Frontal cortex (tissue), 4 donors: ENCODE results near the gene FAM47E. TPM values are rescaled to one million over a fixed set of nuclear protein-coding genes. Genes with fewer than 3 reads are reported as not detected.
"Not testable (repeated sequence)": the region's sequence is repeated elsewhere in the genome, so short reads cannot be mapped to it uniquely, and the experiment has no call there.

Source experiments
- DNase-seq, 2 donors: peaks; one replicate each; pipeline ENCODE4 v3.0.0; 2012; ENCODE audit warnings: low spot score in 2 of 2
- FAIRE-seq: peaks from 2 replicates; lab custom pipeline; 2012; peaks lifted over from hg19 to GRCh38; lab: Jason Lieb, UNC
- total RNA-seq: library from RNA; depleted of rRNA; stranded (reverse); fragments of >200 nt; gene quantifications from one replicate; pipeline ENCODE4 v1.2.3, GENCODE V29; 2014
- donor health status: control.
- donor health status: control.
- donor health status: control.

The FAM47E gene
- total RNA-seq, 1 donor from 2014 or later = 4.1 TPM

- FAIRE-seq = no peak
- no peak for DNase-seq
These were observed 32.0 kb upstream of the FAM47E start for GRCh38 chr4:76219299-76220055.

DNA sequence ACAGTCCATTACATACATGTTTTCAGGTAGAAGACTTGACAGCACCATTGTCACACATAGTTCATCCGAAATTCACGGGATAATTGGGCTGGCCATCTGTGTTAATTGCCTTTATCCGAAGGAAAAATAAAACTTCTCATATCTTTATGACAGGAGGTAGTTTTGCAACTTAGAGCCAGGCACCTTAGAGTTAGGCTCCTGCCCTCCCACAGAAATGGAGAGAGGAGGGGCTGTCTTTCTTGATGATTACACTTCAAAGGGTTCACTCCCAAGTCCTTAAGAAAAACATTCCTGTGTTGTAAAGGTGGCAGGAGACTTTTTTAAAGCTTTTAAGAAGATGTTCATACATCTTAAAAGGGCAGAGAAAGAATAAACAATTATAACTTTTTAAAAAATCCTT, 27.4 kb upstream of the FAM47E start:
- FAIRE-seq (no peak), DNase-seq (no peak)

DNA sequence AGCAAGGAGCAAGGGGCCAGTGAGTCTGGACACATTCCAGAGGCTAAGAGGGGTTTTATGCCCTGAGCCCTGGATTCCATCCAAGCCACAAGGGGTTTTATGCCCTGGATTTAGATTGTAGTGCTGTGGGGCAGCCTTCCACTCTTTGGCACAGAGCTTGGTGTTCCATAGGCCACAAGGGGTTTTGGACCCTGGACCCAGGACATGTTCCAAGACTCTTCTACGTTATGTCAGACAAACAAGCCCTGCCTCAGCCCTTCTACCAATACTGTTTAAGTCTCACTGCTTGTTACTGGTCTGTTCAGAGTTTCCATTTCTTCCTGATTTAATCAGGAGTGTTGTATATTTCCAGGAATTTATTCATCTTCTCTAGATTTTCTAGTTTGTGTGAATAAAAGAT, 25.1 kb upstream of the FAM47E start:
- no peak for DNase-seq
- no peak for FAIRE-seq

DNA sequence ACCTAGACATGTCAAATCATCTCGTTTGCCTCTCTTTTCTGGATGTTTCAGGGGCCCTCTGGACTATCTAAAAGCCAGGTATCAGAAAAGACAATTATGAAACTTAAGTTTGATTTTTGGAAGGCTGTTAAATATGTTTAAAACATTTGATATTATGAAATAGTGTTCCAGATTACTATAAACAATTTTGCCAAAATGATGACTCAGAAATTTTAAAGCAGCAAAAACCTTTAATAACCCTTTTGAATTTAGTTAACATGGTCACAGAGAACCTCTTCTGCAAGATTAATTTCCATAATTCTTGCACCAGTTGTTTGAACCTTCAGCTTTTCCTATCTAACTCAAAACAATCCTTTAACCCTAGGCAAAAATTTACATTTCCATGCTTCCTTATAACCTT, 18.8 kb upstream of the FAM47E start:
- FAIRE-seq (no peak), DNase-seq (no peak)

GRCh38 chr4:76233083-76233482, 18.4 kb upstream of the FAM47E start:
- FAIRE-seq = no peak

GRCh38 chr4:76233529-76233928, 18.0 kb upstream of the FAM47E start:
- FAIRE-seq (no peak), DNase-seq (no peak)

More at GRCh38 chr4:76233083-76233482, 18.4 kb upstream of the FAM47E start:
- DNase-seq = no peak

DNA sequence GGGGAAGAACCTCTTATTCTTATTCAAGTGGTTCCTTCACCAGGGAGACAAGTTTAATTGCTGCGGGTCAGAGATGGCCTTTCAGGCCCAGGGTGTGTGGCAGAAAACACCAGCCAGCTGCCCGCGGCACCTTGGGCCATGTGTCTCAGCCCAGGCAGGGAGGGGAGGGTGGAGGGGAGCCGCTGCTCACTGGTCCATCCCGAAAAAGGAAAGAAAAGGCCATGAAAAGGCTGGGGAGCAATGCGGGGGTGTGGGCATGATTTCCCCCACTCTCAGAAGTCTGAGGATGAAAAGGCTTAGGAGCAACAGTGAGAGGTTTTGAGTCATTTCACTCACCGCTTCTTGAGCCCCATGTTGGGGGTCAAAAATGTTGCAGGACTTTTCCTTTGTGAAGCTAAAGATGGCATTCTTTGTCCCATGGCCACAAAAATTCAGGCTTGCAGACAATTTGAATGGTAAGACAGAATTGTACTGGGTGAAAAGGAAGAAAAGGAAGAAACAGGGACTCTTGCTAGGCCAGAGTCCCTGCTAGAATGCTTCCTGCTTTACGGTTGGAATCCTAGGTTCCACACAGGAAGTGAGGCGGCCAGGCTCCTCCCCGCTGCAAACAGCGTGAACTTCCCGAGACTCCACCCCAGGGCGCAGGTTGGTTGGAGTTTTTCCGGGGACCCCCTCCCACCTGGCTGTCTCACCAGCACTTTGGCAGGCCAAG, 17.4 kb upstream of the FAM47E start:
- DNase-seq (no peak), FAIRE-seq (no peak)

- DNase-seq = no peak
- FAIRE-seq = no peak
These were observed 16.9 kb upstream of the FAM47E start for GRCh38 chr4:76234679-76235044.

- DNase-seq (no peak), FAIRE-seq (no peak)
These were observed 16.1 kb upstream of the FAM47E start for GRCh38 chr4:76235407-76235806.

DNA sequence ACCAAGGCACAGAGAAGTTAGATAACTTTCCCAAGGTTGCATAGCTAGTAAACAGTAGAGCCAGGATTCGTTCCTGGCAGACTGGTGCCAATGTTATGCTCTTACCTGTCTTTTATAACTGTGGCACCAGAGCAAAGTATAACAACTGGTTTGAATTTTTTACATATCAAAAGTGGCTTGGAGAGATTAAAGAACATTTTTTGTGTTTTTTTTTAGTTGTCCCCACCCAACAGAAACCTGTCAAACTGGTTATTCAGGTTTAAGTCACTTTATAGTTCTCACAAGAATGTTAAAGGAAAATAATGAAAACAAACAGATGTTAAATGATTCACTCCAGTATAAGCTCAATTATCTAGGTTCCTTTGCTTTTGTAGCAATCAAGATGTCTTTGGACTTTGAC, 15.6 kb upstream of the FAM47E start:
- FAIRE-seq (no peak), DNase-seq (no peak)

GRCh38 chr4:76238236-76238635, 13.3 kb upstream of the FAM47E start:
- FAIRE-seq (no peak), DNase-seq (no peak)

GRCh38 chr4:76238701-76239100, 12.8 kb upstream of the FAM47E start:
- FAIRE-seq (no peak), DNase-seq (no peak)

- DNase-seq = no peak
- no peak for FAIRE-seq
These were observed 11.3 kb upstream of the FAM47E start for GRCh38 chr4:76240236-76240635.

DNA sequence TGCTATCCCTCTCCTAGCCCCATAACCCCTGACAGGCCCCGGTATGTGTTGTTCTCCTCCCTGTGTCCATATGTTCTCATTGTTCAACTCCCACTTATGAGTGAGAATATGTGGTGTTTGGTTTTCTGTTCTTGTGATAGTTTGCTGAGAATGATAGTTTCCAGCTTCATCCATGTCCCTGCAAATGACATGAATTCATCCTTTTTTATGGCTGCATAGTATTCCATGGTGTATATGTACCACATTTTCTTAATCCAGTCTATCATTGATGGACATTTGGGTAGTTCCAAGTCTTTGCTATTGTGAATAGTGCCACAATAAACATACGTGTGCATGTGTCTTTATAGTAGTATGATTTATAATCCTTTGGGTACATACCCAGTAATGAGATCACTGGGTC, 7.6 kb upstream of the FAM47E start:
- not testable (repeated sequence) for FAIRE-seq

GRCh38 chr4:76246025-76246424, 5.5 kb upstream of the FAM47E start:
- no peak for FAIRE-seq
- no peak for DNase-seq

More for the DNA sequence above, 7.6 kb upstream of the FAM47E start:
- not testable (repeated sequence) for DNase-seq

GRCh38 chr4:76246852-76247251, 4.7 kb upstream of the FAM47E start:
- FAIRE-seq = peak; percentile 87
- no peak for DNase-seq

GRCh38 chr4:76250962-76251361, 559 bp upstream of the FAM47E start:
- DNase-seq (no peak), FAIRE-seq (no peak)

DNA sequence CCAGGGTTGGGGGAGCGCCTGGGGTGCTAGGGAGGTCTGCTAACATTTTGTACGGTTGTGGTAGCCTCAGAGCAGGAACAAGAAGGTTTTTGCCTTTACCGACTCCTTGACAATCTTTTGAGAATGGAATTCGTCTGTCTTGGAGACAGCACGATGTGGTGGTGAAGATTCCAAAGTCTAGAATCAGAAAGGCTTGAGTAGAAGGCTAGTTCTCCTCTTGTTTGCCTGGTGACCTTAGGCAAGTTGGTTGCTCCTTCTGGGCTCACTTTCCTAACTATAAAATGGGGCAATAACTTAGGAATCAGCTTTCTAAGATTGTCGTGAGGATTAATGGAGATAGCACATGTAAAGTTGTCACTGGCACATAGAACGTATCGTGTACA, 741 bp downstream of the FAM47E start:
- no peak for FAIRE-seq
- DNase-seq = no peak

DNA sequence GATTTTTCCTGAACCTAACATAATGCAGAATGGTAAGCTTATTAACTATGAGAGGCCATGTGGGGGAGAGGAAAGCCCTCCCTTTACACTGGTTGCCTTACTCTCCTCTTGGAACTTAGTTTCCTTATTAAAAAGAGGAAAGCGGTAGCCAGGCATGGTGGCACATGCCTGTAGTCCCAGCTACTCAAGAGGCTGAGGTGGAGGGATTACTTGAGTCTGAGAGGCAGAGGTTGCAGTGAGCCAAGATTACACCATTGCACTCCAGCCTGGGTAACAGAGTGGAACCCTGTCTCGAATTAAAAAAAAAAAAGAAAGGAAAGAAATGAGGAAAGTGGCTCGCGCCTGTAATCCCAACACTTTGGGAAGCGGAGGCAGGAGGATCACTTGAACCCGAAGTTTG, 2.0 kb downstream of the FAM47E start:
- no peak for DNase-seq
- no peak for FAIRE-seq

DNA sequence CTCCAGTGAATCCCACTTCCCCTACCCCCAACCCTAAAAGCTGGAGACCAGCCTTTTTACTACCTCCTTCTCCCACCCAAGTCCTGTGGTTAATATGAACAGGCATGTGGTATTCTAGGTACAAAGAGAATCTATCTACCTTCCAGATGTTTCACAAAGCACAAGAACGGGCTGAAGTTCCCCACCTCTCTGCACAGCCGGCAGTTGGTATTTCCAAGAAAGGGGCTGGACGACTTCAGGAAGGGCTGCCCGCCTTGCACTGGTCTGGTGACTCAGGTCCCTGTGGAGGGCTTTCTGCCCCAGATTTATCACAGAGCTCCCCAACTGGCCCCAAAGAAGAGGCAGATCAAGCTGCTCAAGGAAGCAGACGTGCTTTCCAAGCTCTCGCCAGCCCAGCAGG, 4.5 kb downstream of the FAM47E start:
- no peak for FAIRE-seq
- DNase-seq = no peak

GRCh38 chr4:76256968-76257367, 5.4 kb downstream of the FAM47E start:
- FAIRE-seq (no peak), DNase-seq (no peak)

DNA sequence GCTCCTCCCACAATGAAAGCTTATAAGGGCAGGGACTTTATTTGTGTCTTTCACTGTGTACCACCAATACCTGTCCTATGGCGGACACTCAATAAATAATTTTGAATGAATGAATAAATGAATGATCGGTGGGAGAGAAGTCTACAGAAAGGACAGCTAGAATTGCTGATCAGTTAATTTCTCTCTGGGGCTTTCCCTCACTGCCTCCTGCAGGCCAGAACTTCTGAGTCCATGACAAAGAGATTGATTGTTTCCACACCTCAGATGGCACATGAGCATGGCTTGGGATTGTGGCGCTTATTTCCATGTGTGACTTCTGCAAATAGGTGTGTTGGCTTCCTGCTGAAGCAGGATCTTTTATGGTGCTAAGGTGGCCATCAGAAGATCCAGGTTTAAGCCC, 6.3 kb downstream of the FAM47E start:
- DNase-seq = no peak
- no peak for FAIRE-seq
